NCI-H1105 treated with DMSO at 0.1 percent for 48 hours (cell line): ENCODE results near the gene DCAF5.
"Not testable (repeated sequence)": the region's sequence is repeated elsewhere in the genome, so short reads cannot be mapped to it uniquely, and the experiment has no call there.

Experiments
- DNase-seq: peaks from one replicate; lab custom pipeline; 2025; lab: John Stamatoyannopoulos, UW

The DCAF5 gene

DNA sequence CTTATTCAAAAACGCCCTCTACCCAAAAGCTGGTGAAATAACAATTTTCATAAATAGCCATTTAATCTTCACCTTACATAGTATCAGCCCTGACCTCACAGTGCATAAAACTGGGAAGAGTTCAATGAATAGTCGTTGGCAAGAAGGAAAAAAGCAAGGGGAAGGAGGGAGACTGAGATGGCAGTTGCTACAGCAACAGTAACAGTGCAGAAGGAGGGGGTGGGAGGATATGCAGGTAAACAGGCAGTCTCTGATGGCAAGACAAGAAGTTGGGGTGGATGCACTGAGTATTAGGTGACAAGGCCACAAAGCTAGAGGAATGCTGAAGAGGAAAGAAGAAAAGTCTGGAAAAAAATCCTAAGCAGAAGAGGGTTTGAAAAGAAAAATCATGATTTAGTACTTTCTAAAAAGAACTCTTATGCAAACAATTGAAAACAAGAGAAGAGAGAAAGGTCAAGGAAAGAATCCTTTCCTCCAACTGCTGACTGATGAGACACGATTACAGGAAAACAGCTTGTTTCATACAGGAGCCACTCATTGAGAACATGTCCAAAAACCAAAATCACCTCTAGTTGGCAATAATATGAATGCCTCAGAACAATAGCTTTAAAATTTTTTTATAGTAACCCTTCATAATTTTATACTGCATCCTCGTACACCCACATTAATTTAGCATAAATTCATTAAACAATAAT lies 56.0 kb downstream of the DCAF5 start:
- DNase-seq, result no peak

DNA sequence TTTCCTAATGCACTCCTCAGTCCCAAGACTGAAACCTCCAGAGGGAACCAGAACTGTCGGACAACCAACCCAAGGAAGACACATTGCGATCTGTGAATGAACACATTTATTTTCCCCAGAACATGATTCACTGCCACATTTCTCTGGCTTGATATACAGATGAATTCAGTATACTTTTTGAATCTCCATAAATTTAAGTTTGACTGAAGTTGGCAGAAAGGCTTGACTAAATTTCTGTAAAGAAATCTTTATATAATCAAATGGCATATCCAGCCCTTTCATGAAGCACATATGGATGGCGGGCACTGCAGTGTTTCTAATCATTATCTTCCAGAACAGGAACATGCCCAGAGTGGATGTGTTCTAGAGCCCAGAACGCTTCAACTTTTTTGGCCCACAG lies 56.7 kb downstream of the DCAF5 start:
- DNase-seq, result no peak

DNA sequence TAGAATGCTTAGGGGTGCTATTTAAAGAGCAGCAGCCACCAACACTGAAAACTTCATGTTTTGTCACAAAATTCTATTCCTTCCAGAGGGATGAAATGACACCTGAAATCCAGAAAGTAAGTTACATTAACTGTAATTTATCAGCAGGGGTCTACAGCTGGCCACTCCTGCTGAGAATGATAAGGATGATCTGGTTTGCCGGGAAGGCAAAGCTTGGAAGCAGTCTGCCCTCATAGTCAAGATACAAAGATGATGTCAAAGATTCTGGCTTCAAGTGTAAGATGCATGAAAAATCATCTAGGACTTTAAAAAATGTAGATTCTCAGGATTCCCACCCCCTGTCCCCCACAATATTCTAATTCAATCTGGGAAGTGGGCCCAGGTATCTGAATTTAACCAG lies 58.4 kb downstream of the DCAF5 start:
- no peak for DNase-seq

DNA sequence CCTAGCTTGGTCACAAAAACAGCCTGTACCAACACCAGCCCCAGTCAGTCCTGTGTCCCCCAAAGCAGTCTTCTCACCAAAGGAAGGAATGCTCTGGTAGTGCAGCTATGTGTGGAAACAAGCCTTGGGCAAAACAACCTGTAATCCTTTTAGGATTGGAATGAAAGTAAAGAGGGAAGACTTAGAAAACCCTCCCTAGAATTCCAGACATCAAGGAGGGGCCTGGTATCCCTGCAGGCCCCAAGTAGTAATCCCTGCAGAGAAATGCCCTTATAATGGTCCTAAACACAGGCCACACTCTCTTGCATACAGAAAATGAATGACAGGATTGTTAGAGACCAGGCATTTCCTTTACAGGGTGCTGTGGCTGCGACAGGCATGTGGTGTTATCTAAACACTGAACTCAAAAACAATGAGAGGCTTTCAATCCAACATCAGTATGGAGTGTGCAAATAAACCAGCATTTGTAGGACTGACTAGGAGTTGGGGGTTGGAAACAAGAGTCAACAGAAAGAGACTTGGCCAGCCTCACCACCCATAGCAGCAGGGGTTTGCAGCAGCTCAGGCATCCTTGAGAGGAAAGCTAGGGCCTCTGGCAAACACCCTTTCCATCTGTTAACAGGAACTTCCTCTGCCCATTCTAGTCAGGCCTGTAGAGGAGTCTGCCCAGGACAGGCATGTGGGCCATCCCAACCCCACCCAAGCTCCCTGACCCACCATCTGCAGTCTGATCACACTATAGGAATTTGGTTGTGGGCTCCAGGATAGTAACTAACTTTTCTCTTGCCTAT lies 59.1 kb downstream of the DCAF5 start:
- no peak for DNase-seq

DNA sequence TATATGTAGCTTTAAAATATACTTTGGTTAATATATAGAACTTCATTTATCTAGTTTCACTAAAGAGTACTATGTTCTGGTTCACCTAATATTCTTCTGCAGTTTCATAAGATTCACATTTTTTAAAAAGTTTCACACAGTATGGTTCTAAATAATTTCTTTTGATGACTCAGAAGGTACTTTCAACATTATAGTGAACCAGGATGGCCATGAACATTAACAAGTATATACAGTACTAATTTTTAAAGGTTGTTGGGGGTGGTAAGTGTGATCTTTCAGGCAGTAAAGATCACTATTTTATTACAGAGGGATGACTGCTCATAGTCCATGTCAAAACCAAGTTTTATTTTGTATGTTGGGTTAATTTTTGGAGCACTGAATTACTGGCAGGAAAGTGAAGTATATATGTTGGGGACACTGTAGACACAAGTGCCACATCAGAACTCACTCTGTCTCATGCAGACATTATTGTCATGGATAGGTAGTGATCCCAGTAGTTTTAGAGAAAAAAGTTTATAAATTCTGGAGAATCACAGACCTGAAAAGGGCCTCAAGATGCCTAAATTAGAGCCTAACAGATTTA lies 60.0 kb downstream of the DCAF5 start:
- DNase-seq, result no peak

DNA sequence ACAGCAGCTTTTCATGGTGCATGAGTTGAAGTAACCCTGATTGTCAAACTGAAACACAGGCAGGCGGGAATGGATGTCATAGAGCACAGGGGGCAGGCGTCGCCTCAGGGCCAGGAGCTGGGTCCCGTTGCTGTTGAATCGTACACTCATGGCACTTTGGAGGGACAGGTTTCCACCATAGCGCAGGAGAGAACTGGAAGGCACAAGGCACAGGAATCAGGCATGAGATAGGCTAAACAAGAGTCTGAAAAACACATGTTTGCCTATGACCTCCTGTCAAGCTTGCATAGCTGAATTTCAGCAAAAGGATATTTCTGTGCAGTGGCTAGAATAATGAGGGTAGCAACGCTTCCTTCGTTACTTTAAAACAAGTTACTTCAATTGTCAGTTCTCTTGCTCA lies 61.2 kb downstream of the DCAF5 start:
- DNase-seq, result no peak

DNA sequence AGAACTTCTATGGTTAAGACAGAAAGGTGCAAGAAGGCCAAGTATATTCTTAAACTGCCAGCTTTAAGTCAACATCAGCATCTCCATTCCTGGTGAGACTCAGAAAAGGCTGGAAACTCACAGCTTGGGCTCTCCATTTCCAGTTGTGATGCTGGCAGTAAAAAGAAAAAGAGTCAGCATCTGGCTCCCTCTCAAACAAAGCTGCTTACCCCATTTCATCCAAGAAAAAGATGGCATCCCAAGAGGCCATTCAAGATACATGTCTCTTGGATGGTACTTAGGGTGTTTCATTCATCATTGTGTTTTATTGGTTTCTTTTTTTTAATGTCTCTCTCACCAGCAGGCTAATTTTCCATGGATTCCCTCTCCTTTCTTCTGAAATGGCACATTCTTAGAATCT lies 61.9 kb downstream of the DCAF5 start:
- no peak for DNase-seq

DNA sequence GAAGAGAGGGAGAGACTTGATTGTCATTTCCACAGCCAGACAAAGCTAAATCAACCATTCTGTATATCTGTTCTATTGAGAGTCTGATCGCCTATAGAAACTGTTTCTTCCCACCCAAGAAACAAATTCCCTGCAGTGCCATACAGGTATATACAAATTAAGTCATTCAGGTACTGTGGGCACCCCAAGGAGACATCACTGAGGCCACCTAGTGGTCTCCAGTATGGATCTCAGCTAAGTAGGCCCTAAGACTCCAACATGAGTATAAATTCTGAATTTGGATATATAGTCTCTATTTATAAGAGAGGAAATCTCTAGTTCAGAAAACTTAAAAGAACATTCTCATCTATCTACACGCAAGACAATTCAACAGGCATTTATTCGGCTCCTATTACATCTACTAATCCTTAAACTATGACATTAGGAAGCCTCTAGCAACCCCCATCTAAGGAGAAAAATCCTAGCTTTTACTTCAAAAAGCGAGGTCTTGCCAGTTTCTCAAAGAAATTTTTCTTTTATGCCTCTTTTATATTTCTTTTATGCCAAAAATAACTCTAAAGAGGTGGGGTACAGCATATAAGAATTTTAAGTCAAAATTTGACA lies 62.6 kb downstream of the DCAF5 start:
- DNase-seq, result peak; percentile 57

DNA sequence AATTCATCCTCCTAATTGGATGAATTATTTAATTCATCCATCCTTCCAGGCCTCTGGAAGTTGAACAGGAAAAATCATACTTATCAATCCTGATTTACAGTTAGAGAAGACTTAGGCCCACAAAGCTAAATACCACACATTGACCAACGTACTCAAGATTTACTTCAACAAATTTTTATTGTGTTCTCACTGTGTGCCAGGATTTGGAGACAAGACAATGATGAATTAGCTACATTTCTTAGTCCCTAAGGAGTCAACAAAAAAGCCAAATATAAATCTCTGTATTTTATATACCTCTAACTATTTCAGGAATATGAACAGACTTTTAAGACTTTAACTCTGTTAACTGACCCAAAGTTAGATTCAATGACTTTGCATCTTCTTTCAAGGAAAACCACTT lies 63.9 kb downstream of the DCAF5 start:
- no peak for DNase-seq

DNA sequence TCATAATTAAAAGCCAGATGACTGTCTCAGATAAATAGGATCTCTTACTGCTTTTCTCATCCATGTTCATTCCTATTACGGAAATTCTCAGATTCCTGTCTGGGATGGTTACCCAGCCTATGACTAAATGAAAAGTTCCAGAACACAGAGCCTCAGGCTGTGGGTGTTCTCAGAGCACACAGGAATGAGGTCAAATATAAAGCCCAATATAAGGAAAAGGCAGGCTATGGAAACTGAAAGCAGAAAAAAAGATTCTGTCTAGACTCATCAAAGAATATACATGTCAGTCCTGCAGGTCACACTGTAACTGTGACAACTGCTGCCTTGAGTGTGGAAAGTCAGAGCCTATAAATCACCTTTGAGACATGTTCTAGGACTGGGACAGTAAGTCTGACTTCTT lies 64.3 kb downstream of the DCAF5 start:
- DNase-seq, result no peak

DNA sequence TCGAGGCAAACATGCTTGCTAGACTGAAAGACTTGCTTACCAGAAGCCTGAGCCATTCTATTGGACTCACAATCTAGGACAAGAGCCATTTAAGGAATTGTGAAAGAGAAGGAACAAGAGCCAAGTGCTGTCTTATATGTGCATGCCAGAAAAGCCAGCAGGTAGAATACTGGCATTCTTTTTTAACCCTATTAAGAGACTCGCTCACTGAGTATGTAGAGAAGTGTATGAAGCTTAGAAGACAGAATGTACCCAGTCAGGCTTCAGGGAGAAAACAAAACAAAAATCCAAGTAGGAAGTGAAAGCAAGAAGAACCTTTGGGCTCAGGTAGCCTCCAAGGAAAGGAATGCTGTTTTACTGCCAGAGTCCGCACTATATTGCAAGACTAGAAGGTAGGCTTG lies 65.9 kb downstream of the DCAF5 start:
- DNase-seq, result no peak

DNA sequence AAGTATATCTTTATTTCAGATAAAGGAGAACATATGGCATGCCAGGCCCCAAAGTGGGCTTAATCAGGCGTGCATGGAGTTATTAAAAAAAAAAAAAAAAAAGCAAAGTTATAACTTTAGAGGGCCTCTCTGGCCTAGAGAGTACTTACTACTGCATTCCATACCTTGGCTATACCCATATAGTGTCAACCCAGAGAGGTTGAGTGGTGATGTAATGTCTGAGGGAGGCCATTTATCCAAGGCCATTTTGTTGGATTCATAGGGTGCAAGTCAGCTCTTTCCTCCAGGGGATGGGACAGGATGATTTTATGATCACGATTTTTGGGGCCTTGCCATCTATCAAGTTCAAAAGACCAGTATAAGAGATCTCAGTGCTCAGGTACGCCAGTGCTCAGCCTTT lies 66.4 kb downstream of the DCAF5 start:
- DNase-seq, result no peak

DNA sequence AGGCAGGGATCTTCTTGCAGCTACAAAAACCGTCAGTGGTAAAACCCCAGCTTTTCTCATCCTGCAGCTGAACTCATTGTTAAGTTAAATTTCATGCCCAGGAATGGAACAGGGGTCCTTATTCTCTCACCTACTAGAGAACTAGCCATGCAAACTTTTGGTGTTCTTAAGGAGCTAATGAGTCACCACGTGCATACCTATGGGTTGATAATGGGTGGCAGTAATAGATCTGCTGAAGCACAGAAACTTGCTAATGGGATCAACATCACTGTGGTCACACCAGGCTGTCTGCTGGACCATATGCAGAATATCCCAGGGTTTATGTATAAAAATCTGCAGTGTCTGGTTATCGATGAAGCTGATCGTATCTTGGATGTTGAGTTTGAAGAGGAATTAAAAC lies 68.9 kb downstream of the DCAF5 start:
- no peak for DNase-seq

DNA sequence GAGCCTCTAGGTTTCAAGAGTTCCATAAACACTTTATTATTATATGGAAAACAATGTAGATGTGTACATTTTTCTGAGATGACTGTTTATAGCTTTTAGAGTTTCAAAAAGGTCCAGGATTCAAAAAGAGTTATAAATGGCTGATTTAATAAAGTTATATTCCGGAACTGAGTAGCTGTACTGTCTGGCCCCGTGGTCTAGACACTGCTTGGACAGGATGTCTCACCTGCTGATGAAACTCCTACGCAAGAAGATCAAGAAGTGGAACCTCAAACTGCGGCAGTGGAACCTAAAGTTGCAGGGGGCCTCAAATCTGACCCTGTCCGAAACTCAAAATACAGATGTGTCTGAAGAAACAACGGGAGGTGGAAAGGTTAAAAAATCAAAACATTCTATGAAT lies 69.7 kb downstream of the DCAF5 start:
- no peak for DNase-seq

DNA sequence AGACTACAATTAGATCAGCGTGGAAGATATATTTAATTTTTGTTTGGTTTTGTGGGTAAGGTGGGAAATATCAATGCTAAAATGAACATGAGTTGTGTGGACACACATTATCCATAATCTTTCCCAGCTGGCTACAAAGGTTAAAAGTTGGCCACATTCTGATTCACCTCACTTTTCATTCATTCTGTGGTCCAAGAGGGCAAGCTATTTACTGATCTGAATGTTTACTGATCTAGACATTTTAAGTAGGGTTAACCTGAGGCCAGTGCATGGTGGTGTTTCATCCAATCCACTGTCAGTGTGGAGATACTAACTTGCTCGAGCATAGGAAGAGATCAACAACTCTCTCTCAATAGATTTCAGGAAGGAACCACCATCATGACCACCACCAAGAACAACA lies 71.6 kb downstream of the DCAF5 start:
- DNase-seq, result no peak

DNA sequence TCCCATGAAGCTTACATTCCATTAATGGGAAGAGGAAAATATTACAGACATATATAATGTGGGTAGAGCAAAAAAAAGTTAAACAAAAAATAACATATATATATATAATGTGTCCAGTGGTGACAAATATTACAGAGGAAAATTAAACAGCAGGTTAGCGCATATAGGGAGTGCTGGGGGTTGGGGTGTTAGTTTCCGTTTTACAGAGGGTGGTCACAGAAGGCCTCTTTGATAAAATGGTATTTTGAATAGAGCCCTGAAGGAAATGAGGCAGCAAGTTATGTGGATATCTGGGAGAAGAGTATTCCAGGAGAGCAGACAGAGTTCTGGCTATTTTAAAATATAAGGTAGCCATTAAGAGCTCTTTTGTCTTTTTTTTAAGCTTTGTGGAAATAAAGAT lies 73.2 kb downstream of the DCAF5 start:
- DNase-seq, result no peak

DNA sequence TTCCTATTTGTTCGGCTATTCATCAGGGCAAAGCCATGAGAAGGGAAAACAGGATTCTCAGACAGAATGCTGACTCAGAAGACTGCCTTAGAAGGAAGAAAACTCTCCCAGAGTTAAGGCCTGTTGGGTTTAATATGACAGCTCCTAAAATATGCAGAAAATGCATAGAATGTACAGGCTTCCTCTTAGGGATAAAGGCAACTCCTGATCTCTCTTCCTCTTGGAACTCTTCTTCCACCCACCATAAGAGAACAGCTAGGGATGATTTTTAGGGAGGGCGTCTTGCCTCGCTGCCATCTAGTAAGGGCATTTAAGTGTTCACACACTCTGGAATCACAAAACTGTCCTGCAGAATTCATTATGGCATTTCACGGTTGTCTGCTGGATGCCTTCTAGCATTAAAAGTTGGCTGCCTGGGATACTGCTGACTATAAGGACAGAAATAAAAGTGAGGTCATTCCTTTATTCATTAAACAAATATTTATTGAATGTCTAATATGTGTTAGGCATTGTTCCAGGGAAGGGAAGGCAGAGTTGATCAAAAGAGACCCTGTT lies 73.7 kb downstream of the DCAF5 start:
- DNase-seq, result no peak

DNA sequence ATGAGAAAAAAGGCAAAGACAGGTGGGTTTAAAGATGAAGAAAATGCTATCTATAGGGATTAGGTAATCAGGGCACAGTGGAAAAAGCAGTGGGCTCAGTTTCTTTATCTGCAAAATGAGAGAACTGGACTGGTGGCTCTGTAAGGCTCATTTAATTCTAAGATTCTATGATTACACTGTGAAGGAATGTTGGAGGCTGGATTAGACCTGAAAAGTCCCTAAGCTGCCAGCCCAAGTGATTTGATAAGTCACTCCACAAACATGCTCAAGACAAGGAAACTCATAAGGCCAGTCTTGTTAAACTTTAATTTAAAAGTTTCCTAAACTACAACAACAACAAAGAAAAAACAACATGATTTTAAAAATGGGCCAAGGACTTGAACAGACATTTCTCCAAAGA lies 75.1 kb downstream of the DCAF5 start:
- no peak for DNase-seq

DNA sequence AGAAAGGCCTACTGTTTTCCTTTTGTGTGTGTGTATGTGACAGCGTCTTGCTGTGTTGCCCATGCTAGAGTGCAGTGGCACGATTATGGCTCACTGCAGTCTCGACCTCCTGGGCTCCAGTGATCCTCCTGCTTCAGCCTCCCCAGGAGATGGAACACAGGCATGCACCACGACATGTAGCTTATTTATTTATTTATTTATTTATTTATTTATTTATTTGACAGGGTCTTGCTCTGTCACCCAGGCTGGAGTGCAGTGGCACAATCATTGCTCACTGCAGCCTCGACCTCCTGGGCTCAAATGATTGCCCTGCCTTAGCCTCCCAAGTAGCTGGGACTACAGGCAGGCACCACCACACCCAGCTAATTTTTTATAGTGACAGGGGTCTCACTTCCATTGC lies 75.7 kb downstream of the DCAF5 start:
- DNase-seq, result not testable (repeated sequence)

DNA sequence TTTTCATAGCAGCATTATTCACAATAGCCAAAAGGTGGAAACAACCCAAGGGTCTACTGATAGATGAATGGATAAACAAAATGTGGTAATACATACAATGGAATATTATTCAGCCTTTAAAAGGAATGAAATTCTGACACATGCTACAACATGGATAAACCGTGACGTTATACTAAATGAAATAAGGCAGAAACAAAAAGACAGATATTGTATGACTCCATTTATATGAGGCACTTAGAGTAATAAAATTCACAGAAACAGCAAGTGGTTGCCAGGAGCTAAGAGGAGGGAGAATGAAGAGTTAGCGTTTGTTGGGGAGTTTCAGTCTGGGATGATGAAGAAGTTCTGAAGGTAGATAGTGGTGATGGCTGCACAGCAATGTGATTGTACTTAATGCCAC lies 76.6 kb downstream of the DCAF5 start:
- no peak for DNase-seq

DNA sequence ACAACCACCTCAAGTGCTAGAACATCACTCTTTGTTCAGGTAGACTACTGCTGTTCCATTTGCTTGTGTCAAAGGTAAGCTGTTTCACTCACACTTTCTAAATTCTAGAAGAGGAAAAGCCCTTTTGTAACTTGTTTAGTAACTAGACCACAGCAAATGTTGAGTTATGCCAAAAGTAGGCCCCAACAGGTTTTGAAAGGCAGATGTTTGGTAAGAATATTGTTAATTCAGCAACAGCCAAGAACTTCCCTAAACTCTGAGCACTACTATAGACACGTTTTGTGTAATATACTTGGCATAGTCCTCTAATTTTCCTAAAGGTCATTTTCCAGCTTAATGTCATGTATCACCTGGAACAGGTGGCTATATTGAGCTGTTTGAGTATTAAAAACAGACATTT lies 79.0 kb downstream of the DCAF5 start:
- no peak for DNase-seq

DNA sequence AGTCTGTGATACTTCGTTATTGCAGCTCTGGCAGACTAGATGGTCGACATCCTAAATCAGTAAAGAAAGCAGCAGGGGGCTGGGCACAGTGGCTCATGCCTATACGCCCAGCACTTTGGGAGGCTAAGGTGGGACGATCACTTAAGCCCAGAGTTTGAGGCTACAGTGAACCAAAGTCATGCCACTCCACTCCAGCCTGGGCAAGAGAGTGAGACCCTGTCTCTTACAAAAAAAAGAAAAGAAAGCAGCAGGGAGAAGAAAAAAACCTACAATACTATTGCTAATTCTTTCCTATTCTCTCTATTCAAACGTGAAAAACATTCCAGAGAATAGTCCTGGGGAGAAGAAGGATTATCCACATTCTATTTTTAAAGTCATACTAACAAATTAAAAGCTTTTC lies 79.5 kb downstream of the DCAF5 start:
- no peak for DNase-seq

DNA sequence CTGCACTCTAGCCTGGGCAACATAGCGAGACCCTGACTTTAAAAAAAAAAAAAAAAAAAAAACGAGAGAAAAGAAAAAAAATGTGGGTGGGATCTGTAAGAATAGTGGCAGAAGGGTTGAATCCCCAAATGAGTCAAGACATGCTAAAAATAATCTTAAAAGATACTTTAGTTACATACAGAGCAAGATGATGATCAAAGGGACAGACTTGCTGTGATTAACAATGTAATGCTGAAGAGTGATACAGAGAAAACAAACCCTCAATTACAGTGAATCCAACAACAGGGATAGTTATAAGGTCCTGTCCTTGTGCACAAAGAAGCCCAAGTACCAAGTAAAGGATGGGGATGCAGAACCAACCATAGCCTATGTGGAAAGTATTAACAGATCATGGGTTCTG lies 80.3 kb downstream of the DCAF5 start:
- no peak for DNase-seq
